ENCODE measurements around the gene ADARB1.

Gene ADARB1

DNA sequence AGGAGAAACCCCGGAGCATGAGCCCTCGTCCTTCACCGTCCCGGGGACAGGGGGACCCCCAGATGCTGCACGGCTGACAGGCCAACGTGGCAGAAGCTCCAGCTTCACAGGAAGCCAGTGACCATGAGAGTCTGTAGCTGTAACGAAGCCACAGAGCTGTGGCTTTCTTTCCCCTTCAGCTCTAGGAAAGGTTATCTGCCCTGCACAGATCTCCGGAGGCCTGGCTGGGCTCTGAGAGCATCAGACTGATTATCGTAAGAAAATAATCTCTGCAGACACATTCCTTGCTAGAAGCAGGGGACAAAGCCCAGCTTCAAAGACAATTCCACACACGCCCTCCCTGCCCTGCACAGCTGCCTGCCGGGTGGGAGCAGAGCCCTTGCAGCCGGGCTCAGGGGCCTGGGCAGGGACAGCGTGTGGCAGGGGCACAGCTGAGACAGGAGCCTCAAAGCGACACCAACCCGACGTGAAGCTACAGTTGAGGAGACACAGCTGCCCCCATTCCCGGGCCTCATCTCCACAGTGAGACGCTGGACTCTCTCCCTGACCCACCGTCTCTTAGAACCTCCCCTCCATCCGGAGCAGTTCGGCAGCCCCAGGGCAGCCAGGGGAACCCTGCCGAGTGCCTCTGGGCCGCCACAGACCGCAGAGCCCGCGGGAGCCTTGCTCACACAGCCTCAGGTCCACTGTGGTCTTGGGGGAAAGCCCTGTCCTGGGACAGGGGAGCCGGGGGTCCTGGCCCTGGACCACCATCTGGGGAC, 182.7 kb downstream of the ADARB1 start:
- DNase-seq: no peak

GRCh38 chr21:45257673-45258341, 183.4 kb downstream of the ADARB1 start:
- DNase-seq: no peak

DNA sequence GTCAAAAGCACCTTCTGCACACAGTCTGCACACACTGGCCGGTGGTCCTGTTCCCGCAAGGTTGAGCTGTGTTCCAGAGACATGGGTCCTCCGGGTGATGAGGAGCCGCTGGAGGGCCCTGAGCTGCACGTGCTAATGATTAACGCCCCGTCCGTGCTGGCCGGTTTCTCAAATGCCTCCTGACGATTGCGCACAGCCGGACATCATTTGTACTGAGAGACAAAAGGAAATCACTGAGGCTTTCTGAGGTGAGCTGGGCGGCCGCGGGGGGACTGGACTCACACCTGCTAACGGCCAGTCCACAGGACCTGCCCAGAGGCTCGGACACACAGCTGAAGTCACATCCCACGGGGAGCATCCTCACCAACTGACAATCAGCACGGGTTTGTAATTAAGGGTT, 184.1 kb downstream of the ADARB1 start:
- no peak for DNase-seq

DNA sequence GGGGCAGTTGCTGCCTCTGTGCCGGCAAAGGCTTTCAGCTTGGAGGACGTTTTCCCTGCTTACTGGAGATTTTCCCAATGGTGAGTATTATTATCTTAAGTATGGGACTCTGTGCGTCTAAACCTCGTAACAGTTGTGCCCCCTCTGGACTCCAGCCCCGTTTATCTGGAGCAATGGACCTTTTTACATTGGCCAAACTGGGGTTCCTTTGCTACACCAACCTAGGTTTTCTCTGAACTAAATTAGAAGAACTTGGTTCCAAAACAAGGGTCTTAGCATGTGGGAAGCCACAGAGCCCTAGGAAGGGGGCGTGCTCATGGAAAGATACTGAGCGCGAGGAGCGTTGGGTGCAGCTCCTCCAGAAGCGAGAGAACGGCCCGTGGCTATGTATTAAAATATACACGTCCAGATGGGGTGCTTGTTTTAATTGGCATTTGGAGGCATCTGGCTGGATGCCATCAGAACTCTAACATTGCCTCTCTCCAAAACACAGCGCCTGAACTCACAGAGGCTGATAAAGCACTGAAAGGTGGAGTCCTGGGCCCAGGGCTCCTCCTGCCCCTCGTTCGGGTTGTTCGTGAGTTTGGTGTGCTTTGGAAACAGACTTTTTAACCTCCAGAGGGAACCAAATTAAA, 184.9 kb downstream of the ADARB1 start:
- peak; percentile 5 for DNase-seq

DNA sequence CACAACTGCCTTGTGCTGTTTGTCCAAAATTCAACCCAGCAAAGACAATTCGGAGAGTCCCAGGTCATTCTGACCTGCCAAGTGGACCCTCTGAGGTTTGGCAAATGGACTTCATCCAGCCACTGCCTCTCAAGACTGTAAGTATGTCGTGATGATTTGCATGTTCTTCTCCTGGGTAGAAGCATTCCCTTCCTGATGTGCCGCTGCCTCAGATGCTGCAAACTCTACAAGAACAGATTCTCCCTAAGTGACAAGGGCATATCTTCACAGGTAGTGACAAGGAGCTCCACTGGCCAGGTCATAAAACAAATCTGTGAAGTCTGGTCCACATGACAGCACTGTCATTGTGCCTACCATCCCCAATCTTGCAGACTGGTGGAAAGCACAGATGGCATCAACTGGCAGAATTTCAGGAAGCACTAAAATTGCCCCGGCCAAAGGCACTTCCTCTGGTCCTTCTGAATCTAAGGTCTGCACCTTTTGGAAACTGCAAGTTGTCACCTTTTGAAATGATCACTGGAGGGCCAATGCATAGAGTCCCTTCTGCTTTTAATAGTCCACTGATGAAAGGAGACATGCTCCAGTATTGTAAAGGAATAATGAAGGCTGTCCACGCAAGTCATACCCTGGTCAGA, 185.9 kb downstream of the ADARB1 start:
- DNase-seq: no peak

DNA sequence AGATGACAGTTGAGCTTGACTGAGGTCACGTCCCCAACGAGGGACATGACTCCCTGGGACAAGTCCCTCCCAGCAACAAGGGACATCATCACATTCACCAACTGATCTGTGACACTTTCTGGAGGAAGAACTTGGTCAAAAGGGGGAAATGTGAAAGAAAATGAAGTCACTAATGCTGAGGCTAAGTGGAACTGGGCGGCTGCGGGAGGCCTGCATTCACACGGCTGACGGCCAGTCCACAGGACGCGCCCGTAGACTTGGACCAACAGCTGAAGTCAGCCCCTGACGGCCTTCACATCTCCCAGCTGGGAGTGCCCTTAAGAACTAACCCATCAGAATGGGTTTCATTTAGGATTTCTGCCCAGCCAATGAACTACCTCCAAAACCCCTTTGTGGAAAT, 186.7 kb downstream of the ADARB1 start:
- no peak for DNase-seq

DNA sequence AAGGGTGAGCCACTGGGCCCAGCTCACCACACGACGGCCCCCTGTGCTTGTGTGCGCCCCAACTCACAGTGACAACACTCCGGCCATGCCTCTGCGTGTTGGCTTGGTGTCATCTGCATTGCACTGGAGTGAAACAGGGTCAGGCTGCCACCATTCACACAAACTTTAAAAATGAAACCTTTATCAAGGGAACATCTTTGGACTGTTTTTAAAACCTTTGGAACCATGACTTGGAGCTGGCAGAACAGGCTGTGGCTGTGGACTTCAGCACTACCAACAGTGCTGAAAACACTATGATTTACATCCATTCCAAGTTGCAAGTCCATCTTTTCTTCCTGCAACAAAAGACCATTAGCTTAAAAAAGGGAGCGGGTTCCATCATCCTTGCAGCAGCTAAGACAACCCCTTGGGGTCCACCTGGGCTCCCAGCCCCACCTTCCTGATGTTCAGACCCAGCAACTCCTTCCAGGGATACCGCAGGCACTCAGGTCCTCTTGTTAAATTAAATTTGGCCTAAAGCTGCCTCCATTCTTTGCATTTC, 187.7 kb downstream of the ADARB1 start:
- no peak for DNase-seq

- no peak for DNase-seq
Measured at GRCh38 chr21:45262616-45263015, 188.2 kb downstream of the ADARB1 start.

DNA sequence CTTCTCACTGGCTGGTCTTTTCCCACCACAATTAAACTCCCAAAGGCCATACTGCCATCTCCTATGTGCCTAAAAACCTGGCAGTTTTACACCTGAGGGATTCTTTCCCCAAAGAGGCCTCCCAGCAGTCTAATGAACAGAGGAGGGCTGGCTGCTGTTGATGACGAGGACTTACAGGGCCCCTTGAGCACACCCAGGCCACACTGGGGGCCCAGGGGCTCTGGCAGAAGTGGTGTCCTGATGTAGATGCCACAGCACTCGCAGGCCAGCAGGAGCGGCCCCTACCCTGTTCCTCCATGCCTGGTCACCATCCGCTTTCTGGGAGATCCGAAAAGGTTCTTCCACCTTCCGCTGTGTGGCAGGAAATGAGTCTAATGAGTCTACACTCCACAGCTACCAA, 189.2 kb downstream of the ADARB1 start:
- DNase-seq: no peak

DNA sequence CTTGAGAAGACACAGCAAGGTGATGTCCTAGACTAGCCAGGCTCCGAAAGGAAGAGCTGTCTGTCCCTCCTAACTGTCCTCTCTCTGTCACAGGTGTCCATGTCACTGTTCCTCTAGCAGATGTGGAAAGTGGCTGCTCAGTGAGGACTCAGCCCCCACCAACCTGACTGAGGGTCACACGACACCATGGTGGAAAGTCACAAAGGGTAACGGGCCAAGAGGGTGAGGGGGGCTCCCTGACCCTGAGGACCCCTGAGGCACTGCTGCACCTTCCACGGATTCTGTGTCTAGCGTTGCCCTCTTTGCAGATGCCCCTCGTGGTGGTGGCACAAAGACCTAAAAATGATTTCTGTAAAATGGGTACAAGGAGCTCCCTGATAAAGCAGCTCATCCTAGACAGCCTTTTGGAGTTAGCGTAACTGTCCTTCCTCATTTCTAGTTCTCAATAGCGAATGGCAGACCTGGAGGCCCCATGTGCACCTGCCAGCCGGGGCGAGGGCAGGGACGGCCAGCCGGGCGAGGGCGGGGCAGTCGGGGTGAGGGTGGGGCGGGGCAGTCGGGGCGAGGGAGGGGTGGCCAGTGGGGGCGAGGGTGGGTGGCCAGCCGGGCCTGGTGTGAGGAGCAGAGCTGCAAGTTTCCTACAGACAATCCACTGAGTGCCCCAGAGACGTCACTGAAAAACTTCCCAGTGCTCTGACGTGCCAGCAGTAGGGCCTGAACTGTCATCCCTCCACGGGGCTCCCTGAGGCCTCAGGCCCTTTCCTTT, 189.9 kb downstream of the ADARB1 start:
- DNase-seq: no peak

DNA sequence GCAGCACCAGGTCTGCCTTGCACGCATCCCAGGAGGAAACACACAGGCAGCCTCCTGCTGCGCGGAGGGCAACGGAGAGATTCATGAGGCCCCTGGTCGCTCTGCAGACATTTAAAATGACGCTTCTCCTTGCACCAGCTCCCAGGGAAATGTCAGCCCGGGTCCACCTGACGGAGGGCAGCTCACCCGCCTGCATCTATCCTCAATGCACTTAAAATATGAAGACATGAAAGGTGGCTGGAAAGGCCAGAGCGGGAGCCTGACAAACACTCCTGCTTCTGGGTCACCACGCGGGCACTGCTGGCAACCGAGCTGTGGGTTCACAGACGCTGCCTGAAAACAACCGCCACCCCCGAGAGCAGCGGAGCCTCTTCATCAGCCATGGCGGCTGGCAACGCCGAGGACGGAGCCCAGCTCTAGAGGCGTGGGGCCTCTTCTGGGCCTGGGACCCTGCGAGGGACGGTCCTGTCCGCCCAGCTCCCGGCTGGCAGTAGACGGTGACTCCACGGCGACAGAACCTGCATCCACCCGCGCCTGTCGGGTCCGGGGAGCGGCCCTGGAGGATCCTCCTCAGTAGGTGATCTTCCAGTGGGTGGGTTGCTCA, 190.6 kb downstream of the ADARB1 start:
- no peak for DNase-seq

DNA sequence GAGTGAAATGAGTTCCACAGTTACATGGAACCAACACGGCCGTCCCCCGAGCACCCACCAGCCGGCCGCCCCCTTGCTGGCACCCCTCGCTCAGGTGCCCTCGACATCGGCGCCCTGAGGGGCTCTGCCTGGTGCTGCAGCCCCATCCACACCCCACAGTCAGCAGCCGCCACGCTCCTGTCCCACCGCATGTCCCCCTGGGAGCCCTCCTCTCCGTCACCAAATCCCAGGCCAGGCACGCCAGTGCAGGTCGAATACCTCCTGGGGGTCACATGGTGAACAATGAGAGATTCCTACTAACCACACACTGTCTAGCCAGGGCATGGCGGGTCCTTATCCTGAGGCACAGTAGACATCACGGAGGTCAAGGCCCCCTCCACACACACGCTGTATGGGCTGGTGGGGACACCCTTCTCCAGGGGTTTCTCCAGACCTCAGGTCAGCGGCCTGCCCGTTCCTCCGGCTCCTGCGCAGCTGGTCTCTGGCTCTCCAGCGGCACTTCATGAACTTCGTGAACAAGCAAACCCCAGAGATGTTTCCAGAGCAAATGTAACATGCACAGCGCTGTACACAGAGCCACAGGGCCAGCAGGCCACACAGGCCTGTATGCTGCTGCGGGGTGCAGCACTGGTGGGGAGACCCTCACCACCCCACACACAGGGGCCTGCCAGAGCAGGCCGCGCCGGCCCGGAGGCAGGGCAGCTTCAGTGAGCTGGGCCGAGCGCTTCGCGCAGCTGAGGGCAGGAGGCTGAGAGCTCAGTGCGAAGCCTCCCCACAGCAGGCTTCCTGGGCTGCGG, 191.5 kb downstream of the ADARB1 start:
- DNase-seq: no peak

GRCh38 chr21:45266518-45267389, 192.4 kb downstream of the ADARB1 start:
- DNase-seq: no peak

GRCh38 chr21:45267390-45267760, 193.0 kb downstream of the ADARB1 start:
- DNase-seq: no peak

- DNase-seq: no peak
Measured at GRCh38 chr21:45269861-45270260, 195.5 kb downstream of the ADARB1 start.

DNA sequence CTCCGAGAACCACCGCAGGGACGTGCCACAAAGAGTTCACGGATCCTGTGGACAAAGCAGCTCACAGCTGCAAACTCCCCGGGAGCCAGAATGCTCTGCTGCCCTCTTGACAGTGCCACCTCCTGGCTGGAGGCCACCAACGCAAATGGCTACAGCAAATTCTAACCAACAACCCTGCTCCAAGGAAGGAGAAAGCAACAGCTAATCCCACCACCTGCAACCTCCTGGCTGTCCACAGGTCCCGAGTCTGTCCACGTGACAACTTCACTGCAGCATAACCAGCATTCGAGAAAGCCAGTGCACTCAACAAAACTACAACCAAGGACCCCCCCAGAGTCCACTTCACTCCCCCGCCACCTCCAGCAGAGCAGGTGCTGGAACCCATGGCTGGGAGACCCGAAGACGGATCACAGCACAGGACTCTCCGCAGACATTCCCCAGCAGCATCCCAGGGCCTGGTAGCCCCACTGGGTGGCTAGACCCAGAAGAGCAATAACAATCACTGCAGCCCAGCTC, 196.0 kb downstream of the ADARB1 start:
- DNase-seq: no peak

All from NCI-H1092 (cell line).